Jurkat, Clone E6-1 (cell line): ENCODE results near the gene CEMIP.
"Not testable (repeated sequence)": the region's sequence is repeated elsewhere in the genome, so short reads cannot be mapped to it uniquely, and the experiment has no call there.

Experiments
- DNase-seq: peaks from one replicate; pipeline ENCODE4 v3.0.0-alpha.2; 2011; ENCODE audit warnings: low read depth, low spot score
- H3K4me3 ChIP-seq: 2 replicates; pipeline ENCODE4 v1.5.1; 2011; ENCODE audit warnings: mild to moderate bottlenecking, low read length, control low read depth, moderate library complexity

Gene CEMIP

GRCh38 chr15:80953953-80954778 lies 175.0 kb downstream of the CEMIP start:
- DNase-seq: no peak
- H3K4me3 ChIP-seq: no peak overlapping the region

GRCh38 chr15:80955571-80956452 lies 176.6 kb downstream of the CEMIP start:
- DNase-seq, H3K4me3 ChIP-seq: not testable (repeated sequence)

DNA sequence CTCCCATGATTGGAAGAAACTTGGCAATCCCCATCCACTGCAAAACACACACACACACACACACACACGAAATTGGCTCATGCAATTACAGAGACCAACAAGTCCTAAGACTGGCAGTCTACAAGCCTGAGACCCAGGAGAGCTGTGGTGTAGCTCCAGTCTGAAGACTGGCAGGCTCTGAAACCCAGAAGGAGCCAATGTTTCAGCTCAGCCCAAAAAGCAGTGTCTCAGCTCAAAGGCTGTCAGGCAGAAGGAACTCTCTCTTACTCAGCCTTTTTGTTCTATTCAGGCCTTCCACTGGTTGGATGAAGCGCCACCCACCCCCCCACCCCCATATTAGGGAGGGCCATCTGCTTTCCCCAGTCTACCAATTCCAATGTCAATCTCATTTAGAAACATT lies 178.4 kb downstream of the CEMIP start:
- H3K4me3 ChIP-seq: no peak overlapping the region
- DNase-seq: no peak

DNA sequence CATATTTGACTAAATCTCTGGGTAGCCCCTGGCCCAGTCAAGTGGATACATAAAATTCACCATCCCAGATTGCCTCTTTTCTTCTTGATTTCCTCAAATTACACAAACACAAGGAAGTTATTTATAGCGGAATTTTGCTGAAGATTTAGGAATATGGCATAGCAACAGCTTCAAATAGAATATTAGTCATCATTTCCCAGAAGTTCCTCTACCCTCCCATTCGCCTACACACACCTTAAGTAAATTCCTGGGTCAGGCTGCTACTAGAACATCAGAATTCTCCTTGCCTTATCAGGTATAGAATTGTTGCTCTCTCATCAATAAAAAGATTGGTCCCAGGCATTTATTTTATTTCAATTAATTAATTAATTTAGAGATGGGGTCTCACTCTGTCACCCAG lies 178.8 kb downstream of the CEMIP start:
- no peak for DNase-seq
- H3K4me3 ChIP-seq: no peak overlapping the region

DNA sequence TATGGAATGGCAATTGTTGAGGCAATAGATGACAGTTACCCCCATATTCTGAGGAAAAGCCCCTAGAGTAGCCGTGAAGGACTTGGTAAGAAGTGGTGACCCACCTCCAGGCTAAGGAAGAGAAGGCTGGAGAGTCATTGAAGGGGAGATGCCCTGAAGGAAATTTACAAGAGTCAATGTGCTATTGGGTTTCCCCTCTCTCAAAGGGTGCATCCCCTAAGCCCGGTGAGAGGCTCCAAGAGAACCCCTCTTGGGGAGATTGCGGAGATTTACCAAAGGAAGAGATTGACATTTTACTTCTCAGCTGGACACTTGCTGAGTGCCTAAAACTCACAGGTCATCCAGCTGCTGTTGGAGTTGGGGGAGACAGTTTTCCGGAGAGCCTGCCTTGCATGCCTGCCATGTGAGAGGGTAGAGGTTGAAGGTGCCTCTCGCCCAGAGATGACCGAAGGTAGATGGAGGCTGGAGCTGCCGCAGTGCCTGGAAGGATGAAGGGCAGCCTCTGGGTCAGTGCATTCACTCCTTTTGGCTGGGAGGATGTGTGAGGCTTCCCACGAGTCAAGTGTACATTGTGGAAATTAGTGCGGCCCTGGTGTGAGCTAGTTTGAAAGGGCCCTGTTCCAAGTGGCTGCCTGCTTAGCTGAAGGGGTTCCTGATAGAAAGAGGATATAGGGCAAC lies 179.8 kb downstream of the CEMIP start:
- DNase-seq: no peak

GRCh38 chr15:80965454-80965853 lies 186.3 kb downstream of the CEMIP start:
- not testable (repeated sequence) for DNase-seq

More for the DNA sequence above, 179.8 kb downstream of the CEMIP start:
- H3K4me3 ChIP-seq: no peak overlapping the region

DNA sequence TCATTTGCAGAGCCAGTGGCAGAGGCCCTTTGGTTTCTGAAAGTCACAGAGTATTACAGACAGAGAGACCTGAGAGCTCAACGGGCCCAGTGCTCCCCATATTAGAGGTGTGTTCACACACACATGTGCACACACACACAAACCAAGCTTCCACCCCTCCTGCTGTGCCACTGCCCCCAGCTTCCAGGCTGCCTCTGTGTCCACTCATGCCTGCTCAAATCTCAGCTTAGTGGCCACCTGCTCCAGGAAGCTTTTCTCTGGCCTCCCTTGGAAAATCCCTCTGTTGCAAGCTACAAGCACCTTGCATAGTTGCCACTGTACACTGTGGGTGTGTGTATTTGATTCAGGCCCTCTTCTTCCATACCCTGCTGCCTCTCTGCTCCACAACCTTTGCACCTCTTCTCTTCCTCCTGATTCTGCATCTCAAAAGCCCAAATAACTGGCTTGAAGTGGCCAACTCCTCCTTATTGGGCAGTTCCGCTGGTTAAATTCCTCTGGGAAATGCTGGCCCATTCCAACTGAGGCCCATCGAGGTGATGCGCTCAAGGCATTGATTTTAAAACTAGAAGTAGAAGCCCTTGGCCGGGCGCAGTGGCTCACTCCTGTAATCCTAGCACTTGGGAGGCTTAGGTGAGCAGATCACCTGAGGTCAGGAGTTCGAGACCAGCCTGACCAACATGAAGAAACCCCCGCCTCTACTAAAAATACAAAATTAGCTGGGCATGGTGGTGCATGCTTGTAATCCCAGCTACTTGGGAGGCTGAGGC lies 187.4 kb downstream of the CEMIP start:
- H3K4me3 ChIP-seq: no peak overlapping the region
- DNase-seq: no peak

More at GRCh38 chr15:80965454-80965853, 186.3 kb downstream of the CEMIP start:
- H3K4me3 ChIP-seq: not testable (repeated sequence)

DNA sequence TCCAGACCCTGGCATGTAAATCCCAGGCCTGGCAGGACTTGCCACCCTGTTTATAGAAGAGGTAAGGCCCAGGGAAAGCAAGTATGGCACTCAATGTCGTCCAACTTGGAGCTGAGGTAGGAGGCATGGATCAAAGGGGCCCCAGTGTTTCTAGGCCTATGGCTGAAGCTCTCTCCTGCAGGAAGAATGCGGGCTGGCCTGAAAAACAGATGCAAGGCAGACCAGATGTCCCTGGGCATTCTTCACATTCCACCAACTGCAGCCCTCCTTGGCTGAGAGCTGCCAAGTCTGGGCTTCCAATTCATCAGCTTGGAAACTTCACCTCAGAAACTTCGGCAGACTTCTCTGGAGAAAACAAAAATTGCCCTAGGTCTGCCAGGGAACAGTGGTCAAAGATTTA lies 188.3 kb downstream of the CEMIP start:
- no peak for DNase-seq

GRCh38 chr15:80967991-80968510 lies 188.9 kb downstream of the CEMIP start:
- DNase-seq: no peak
- no peak overlapping the region for H3K4me3 ChIP-seq

More for the DNA sequence above, 188.3 kb downstream of the CEMIP start:
- no peak overlapping the region for H3K4me3 ChIP-seq

DNA sequence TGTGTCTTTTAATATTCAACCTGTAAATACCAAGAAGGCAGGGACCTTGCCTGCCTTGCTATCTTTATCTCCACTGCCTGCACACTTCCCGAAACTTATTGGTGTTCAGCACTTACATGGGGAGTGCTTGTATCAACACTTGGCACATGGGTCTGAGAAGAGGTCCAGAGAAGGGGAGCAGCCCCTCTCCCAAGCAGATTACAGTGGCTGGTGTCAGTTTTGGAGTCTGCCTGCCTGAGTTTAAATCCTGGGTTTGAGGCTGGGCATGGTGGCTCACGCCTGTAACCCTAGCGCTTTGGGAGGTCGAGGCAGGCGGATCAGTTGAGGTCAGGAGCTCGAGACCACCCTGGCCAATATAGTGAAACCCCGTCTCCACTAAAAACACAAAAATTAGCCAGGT lies 190.1 kb downstream of the CEMIP start:
- no peak overlapping the region for H3K4me3 ChIP-seq
- no peak for DNase-seq

GRCh38 chr15:80970018-80970657 lies 191.0 kb downstream of the CEMIP start:
- DNase-seq: peak; percentile 46
- H3K4me3 ChIP-seq: no peak overlapping the region

GRCh38 chr15:80970658-80971057 lies 191.5 kb downstream of the CEMIP start:
- no peak overlapping the region for H3K4me3 ChIP-seq
- DNase-seq: no peak

- DNase-seq: no peak
- H3K4me3 ChIP-seq: no peak overlapping the region
Measured at GRCh38 chr15:80971143-80971542, 192.0 kb downstream of the CEMIP start.

- no peak for DNase-seq
- no peak overlapping the region for H3K4me3 ChIP-seq
Measured at GRCh38 chr15:80972276-80972675, 193.1 kb downstream of the CEMIP start.

DNA sequence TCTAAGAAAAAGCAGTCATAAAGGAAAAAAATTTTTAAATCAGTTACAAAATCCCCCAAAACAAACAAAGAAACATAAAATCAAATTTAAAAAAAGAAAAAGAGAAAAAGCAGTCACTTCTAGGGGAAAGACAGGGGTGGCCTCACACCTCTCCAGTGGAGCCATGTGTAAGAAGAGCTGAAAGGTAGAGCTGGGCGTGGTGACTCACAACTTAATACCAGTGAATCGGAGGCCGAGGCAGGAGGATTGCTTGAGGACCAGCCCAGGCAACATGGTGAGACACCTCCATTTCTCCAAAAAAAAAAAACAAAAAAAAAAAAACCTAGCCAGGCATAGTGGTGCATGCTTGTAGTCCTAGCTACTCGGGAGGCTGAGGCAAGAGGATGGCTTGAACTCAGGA lies 195.7 kb downstream of the CEMIP start:
- DNase-seq: no peak
- H3K4me3 ChIP-seq: no peak overlapping the region

- no peak overlapping the region for H3K4me3 ChIP-seq
- DNase-seq: no peak
Measured at GRCh38 chr15:80976851-80977250, 197.7 kb downstream of the CEMIP start.

GRCh38 chr15:80977627-80978036 lies 198.5 kb downstream of the CEMIP start:
- no peak for DNase-seq
- H3K4me3 ChIP-seq: no peak overlapping the region

- no peak for DNase-seq
Measured at GRCh38 chr15:80978685-80979329, 199.6 kb downstream of the CEMIP start.

More at GRCh38 chr15:80978685-80979329, 199.6 kb downstream of the CEMIP start:
- no peak overlapping the region for H3K4me3 ChIP-seq
